ENCODE measurements around the gene SPRY1.

SPRY1 gene

DNA sequence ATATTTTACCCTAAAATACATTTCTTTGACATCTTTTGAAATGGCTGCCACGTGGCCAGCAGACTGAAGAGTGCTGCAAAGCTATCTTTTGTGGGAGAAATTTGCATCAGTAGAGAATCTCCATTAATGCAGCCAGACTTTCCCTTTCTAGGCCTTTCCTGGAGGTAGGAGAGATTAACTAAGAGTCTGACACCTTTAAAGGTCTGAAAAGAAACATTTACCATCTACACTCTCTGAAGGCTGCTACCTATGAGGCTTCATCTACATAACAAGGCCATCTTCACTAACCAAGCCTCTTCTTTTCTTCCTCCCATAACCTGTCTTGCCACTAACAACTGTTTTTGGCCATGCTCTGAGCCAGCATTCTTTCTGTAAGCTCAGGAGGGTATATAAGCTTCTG is 17.8 kb upstream of the SPRY1 start:
- intact Hi-C loops (cut with DNase I) = no loop called here
- DNase-seq = no peak

DNA sequence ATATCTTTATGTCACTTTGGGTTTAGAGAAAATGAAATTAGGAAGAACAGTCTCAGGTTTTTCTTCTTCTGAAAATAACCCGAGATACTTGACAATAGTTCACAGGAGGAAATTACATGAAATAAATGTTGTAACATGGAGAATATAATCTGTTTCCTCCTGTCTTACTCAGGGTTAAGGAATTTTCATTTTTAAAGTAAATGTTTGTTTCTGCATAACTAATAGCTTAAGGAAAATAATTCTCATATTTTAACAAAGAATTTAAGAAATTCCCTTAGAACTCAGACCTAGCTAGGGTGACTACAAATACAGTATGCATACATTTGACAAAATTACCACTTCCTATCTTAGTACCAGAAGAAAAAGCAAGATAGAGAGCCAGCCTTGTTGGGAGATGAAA is 17.2 kb upstream of the SPRY1 start:
- DNase-seq = no peak
- intact Hi-C loops (cut with DNase I) = no loop called here

DNA sequence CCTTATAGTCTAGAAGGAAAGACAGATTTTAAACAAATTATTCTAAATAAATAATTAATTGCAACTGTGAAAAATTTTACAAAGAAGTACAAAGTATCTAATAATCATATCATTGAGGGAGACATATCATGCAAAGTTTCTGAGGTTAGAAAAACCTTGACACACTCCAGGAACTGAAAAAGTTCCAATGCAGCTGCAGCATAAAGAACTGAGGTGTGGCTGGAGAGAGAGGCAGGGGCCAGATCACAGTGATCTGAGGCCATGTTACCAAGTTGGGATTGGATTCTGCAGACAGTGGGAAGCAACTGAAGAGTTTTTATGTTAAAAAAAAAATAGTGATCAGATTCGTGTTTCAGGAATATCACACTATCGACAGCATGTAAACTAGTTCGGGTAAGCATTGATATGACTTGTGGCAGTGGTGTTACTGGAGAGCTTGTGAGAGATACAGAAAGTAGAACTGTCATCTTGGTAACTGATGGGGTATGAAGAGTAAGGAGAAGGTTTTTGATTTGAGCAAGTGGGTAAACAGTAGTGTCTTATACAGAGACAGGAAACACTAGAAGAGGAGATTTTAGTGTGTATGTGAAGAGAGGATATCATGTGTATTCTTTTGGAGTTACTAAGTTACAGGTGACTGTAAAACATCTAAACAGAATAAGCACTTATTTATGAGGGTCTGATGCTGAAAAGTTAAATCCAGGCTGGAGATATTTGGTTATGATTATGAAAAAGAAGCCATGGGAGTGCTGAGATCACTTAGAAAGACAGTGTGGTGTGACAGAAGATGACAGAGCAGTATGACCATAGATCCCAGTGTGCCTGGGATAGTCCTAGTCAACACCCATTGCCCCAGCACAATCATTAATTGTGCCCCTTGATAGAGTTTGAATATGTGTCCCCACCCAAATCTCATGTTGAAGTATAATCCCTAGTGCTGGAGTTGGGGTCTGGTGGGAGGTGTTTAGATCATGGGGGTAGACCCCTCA is 15.6 kb upstream of the SPRY1 start:
- DNase-seq = no peak
- intact Hi-C loops (cut with DNase I) = no loop called here

DNA sequence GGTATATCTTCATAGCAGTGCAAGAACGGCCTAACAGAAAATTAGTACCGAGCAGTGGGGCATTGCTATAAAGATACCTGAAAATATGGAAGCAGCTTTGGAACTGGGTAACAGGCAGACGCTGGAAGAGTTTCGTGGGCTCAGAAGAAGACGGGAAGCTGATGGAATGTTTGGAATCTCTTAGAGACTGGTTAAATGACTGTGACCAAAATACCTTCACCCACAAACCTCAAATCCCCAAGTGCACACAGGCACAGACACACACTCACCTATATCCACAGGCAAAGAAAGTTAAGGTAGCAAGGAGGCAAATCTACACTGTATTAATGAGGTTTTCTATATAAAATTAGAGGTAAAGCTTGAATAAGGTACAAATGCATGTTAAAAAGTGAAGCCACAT is 14.6 kb upstream of the SPRY1 start:
- DNase-seq = no peak
- intact Hi-C loops (cut with DNase I) = no loop called here

DNA sequence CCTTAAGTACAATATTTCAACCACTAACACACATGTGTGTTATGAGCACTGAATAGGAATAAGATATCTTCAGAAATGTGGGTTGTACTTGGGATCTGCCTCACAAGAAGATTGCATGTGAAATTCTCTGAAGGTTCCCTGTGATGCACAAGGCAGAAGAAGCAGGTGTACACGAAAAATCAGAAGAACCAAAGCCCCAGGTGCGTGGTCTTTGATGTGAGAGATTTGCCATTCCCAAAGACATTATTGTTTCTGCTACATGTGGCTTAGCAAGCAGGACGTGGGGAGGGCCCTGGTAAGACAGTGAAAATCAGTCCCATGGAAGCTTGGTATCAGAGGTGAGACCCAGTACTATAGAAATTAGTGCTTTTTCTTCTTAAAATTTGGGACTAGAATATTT is 13.0 kb upstream of the SPRY1 start:
- intact Hi-C loops (cut with DNase I) = no loop called here
- DNase-seq = no peak

DNA sequence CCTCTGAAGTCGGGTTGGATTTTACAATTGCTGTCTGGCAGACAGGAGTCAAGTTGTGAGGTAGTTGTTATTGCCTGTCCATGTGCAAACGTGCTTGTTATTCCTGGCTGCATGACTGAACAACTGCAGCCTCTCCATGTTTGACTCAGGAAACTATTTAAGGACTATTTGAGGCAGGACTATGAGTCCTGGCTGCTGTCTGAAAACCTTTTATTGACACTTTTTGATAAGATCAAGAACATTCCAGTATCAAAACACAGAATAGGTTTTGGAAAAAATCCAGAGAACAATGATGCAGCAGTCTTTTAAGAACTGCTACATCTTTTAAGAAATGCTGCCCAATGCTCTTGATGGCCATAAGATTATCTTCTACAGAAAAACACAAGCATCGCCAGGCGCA is 10.0 kb upstream of the SPRY1 start:
- intact Hi-C loops (cut with DNase I) = no loop called here
- DNase-seq = no peak

DNA sequence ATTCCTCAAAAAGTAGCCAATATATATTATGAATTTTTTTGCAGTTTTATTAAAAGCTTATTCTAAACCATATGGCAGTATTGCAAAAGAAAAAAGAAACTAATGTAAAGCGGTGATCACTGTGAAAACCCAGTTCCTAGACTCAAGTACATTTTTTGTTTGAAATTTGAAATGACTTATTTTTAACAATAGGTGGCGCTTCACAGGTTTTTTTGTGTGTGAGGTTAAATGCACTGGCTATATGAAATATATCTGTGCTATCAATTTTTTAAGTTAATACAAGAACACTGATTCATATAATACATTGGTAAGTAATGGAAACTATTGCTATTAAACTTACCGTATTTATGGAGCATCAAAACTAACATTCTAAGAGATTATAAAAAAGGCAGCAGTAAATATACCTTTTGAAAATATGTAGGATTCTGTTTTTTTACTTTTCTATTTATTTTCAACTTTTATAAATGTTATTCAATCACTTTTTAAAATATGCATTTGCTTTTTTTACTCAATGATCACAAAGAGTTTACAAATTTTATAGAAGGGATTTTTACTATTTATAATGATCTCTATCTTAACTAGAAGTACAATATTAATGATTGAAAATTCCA is 5.6 kb upstream of the SPRY1 start:
- intact Hi-C loops (cut with DNase I) = loop anchor here (10.0 kb wide), 1 partner anchor 724 kb away; no protein-coding TSS in a partner anchor
- DNase-seq = no peak

DNA sequence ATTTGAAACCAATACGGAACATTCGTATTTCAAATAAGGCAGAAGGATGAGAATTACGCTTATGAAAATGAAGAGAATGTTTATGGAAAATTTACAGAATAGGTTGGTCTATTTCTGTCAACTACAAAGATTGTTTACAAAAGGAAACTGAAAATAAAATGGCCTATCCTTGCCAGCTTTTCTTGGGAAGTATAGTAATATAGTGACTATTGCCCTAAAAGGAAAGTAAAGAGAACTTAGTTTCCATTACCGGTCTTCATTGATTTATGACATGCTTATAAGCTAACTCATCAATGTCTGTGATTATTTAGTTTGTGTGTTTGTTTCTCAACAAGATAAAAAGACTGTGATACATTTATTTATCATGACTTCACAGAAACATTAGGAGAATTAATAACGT is 2.9 kb upstream of the SPRY1 start:
- intact Hi-C loops (cut with DNase I) = loop anchor here (10.0 kb wide), 1 partner anchor 721 kb away; no protein-coding TSS in a partner anchor

DNA sequence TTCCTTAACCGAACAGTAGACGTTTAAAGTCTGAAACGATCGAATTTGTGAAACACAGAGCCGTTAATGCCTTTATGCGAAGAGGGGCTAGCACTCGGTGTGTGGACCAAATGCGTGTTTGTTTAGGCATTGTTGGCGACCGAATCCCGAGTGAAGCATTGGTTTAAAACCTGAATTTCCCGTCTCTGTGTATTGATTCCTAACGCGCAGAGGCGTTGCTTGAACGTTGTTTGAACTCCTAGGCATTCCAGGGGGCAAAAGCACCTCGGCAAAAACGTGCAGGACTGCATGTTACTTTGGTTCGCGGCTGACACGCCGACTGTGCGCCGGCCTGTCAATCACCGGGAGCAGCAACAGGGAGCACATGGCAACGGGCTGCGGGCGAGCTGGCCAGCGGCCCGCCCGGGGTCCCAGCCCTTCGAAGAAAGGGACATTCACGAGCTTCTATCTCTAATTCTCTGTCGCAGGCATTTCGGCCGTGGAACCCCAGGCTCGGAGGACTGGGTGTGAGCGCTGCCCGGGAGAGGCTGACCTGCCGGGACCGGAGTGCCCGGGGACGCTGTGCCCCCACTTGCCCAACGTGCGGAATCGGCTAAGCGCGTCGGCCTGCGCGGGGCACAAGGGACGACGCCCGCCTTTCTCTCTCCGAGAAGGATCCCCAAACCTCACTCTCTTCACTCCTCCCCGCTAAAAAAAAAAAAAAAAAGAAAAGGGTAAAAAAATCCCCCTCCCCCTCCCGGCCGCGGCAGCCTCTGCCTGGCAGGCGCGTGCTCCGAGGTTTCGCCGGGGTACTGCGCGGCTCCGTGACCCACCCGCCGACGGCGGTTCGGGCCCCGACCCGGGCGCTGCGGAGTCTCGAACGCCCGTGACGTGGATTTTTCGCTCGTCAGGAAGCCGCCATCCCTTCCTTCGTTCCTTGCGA is 810 bp downstream of the SPRY1 start:
- DNase-seq = peak; percentile 15 to 89 (median 33)
- intact Hi-C loops (cut with DNase I) = loop anchor here (5.0 to 10.0 kb wide), 3 partner anchors 110 to 717 kb away; no protein-coding TSS in a partner anchor

More for the DNA sequence above, 2.9 kb upstream of the SPRY1 start:
- no peak for DNase-seq

DNA sequence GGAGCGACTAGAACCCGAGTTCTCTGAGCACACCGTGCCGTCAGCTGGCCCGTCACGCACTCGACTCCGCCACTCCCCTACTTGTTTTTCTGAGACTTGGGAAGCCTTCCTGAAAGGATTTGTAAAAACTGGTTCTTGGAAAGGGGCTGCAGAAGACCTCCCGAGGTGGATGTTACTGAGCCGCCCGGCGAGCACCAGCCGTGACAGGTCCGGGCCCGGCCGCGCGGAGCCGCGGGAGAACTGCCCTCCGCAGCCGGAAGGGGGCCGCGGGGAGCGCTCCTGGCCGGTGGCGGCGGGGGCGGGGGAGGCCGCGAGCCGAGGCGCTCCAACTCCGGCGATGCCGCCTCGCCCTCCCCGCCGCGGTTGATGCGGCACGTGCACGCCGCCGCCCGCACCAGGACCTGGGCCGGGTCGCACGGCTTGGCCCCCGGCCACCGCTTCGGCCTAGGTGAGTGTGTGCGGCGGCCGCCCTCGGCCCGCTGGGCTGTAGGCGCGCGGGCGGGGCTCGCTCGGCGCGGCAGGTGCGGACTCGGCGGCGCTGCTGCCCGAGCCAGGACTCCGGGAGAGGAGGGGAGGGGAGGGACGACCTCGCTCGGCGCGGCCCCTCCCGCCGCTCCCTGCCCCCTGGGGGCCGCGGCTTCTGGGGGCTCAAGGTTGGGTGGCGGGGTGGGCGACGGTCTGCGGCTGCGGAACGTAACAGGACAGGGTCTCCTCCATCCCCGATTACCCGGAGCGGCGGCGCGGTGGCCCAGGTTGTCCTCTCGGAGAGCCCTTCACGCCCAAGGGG is 1.7 kb downstream of the SPRY1 start:
- intact Hi-C loops (cut with DNase I) = loop anchor here (5.0 to 10.0 kb wide), 3 partner anchors 109 to 717 kb away; no protein-coding TSS in a partner anchor
- DNase-seq = peak; percentile 35 to 94 (median 61)

DNA sequence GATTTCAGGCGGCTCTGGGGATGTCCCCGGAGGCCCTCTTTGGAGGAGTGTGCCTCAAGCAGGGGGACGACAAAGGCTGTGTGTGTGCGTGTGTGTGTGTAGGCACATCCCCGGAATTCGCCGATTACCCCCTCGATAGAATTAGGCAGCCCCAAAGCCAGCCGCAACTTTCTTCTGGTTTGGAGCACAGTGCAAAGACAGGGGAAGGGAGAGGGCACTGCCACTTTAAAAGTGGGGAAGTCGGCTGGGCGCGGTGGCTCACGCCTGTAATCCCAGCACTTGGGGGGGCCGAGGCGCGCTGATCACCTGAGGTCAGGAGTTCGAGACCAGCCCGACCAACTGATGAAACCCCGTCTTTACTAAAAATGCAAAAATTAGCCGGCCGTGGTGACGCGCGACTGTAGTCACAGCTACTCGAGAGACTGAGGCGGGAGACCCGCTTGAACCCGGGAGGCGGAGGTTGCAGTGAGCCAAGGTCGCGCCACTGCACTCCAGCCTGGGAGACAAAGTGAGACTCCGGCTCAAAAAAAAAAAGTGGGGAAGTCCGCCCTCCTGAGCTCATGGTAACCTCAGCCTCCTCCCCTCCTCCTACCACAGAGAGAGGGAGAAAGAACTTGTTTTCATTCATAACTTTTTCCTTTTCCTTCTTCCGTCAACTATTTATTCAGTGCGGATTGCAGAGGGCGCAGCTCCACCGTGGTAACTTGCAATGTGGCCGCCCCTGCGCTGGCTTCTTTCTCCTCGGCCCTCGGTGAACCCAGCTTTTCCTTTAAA is 2.4 kb downstream of the SPRY1 start:
- intact Hi-C loops (cut with DNase I) = loop anchor here (5.0 to 10.0 kb wide), 3 partner anchors 108 to 716 kb away; no protein-coding TSS in a partner anchor
- DNase-seq = peak in 9 of 10 donors; percentile 32 to 90 (median 55)

DNA sequence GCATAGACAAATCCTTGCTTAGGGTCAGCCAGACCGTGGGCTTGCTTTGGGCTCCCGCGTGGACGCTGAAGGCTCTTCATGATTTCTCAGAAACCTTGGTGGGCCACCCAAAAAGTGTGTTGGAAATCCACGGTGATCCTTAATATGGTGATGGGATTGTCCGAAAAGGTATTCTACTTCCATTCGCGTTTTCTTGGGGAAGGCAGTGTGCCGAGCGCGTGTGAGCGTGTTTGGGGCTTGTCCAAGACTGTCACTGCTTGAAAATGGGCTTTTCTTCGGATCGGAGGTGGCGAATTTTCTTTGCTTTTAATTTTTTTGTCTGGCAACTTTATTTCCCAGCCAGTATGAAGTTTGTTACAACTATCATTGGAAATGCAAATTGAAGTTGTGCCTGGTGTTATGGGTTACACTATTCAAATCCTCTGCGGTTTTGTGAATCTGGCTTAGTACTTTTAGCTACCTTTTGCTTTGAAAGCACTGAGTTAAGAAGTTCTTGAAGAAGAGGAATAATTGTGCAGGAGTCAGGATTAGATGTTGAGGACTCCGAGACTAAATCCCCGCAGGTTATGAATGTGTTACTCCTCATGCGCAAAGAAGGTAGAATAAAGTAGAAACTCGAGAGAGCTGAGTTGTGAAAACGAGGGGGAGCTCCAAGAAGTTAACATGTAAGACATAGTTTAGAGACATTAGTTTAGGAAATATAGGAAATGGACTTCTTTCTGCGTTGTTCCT is 3.2 kb downstream of the SPRY1 start:
- no peak for DNase-seq
- intact Hi-C loops (cut with DNase I) = loop anchor here (5.0 to 10.0 kb wide), 3 partner anchors 108 to 715 kb away; no protein-coding TSS in a partner anchor

DNA sequence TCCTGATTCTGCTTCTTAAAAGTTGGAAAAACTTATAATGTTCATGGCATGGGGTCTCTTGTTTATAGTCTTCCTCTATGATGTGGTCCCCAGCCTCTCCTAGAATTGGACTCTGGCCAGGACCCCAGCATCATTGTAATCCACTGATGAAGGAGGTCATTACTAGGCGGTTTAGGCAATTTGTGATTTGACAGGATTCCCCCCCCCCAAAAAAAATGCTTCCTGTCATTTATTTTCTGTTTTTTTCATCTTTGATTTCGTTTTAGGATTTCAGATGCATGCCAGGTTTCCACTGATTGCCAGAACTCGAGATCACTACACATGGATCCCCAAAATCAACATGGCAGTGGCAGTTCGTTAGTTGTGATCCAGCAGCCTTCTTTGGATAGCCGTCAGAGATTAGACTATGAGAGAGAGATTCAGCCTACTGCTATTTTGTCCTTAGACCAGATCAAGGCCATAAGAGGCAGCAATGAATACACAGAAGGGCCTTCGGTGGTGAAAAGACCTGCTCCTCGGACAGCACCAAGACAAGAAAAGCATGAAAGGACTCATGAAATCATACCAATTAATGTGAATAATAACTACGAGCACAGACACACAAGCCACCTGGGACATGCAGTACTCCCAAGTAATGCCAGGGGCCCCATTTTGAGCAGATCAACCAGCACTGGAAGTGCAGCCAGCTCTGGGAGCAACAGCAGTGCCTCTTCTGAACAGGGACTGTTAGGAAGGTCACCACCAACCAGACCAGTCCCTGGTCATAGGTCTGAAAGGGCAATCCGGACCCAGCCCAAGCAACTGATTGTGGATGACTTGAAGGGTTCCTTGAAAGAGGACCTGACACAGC is 4.9 kb downstream of the SPRY1 start:
- no peak for DNase-seq
- intact Hi-C loops (cut with DNase I) = no loop called here

DNA sequence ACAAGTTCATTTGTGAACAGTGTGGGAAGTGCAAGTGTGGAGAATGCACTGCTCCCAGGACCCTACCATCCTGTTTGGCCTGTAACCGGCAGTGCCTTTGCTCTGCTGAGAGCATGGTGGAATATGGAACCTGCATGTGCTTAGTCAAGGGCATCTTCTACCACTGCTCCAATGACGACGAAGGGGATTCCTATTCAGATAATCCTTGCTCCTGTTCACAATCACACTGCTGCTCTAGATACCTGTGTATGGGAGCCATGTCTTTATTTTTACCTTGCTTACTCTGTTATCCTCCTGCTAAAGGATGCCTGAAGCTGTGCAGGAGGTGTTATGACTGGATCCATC is 5.5 kb downstream of the SPRY1 start:
- DNase-seq = no peak
- intact Hi-C loops (cut with DNase I) = no loop called here

DNA sequence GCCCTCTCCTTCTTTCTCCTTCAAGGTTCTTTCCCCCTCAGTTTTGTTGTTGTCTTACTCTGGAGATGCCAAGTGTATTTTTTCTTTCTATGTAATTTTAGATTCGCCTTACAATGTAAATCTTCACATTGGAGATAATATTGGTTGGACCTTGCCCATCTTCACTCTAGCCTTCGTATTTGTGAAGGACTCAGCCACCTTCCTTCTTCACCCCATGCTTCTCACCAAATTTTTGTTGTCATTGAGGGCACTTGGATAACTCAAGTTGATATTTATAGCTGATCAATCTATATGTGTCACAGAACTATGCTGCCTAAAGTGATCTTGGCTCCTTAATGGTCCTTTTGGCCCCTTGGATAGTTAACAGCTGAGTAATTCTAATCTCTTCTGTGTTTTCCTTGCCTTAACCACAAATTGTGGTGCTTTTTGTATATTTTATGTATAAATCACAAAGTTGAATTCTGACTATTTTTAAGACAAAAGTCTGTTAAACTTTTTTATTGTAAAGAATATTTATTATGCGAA is 6.5 kb downstream of the SPRY1 start:
- intact Hi-C loops (cut with DNase I) = no loop called here
- no peak for DNase-seq

DNA sequence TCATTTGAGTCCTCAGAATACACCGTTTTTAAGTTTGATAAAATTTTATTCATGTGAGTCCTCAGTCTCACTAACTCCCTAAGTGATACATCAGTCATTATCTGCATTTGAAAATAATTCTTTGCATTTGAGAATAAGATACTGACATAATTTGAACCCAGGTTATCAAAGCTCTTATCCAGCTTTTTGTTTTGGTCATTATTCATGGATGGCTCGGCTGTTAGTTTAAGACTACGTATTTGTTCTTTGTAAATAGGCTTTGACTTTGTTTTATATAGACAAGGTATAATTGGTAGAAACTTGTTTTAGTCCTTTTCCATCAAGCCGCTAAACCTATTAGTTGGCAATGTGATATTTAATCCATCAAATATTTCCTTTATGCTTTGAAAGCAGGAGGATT is 7.9 kb downstream of the SPRY1 start:
- intact Hi-C loops (cut with DNase I) = no loop called here
- no peak for DNase-seq

DNA sequence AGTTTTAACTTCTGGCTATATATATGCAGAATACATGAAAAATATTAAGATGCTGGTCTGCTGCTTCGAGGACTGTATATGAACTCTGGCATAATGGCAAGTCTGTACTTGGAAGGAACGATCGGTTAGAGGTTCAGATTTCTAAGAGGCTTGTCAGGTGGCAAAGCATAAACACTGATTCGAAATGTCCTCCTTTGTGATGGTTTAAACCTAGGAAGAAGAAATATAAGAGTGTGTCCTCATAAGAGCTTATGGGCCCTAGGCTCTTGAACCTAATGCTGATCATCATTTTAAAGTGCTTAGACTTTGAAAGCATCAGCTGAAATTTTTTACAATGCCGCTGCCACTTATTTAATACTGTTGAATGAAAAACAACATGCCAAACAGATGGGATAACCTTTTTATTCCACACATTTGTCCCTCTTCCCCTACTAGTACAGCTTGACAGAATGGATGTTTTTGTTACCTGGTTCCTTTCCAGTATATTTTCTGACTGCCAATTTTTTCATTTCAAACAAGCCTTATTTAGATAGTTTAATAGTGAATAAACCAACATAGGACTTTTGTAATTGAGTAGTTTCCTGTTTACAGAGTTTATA is 8.8 kb downstream of the SPRY1 start:
- intact Hi-C loops (cut with DNase I) = no loop called here
- no peak for DNase-seq
